Activated T-cell treated with anti-CD3 and anti-CD28 coated beads, Interleukin-2, amount 50 U/mL, for 48 hours (primary cell): Measurements from ENCODE around the gene ZBTB6.

Experiments used
- DNase-seq, 2 experiments: peaks; one replicate each; pipeline ENCODE4 v3.0.0-alpha.2; 2020

Gene ZBTB6, protein sequence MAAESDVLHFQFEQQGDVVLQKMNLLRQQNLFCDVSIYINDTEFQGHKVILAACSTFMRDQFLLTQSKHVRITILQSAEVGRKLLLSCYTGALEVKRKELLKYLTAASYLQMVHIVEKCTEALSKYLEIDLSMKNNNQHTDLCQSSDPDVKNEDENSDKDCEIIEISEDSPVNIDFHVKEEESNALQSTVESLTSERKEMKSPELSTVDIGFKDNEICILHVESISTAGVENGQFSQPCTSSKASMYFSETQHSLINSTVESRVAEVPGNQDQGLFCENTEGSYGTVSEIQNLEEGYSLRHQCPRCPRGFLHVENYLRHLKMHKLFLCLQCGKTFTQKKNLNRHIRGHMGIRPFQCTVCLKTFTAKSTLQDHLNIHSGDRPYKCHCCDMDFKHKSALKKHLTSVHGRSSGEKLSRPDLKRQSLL

DNA sequence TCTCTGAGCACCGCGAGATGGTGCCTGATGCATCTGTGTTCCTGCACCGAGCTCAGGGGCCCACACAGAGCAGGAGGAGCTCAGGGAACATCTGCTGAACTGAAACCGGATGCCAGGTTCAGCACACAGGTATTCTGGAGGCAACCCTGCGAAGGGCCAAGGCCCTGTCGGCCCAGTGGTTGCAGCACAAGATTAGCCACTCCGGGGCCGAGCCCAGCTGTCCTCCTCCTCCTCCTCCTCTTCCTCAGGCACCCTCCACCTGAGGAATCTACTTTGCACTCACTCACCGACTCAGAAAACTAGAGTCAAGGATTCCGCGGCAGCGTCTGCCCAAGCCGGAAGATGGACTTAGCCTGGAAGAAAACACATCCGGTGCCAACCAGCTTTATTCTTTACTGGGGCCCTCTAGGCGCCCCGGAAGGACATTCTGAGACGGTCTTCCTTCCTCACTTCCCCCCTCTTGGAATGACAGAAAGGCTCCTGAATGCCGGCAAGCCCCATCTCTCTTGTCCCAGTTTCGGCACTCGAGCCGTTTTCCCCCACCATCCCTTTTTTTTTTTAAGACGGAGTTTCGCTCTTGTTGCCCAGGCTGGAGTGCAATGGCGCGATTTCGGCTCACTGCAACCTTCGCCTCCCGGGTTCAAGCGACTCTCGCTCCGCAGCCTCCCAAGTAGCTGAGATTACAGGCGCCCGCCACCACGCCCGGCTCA, at the start of gene ZBTB6:
Gene ZBTB6, minus strand, starts transcription at position 360 of the 710 bp plus-strand sequence. CDS start 1,251 bp downstream, outside the sequence.
- DNase-seq, result peak; percentile 79 to 83

DNA sequence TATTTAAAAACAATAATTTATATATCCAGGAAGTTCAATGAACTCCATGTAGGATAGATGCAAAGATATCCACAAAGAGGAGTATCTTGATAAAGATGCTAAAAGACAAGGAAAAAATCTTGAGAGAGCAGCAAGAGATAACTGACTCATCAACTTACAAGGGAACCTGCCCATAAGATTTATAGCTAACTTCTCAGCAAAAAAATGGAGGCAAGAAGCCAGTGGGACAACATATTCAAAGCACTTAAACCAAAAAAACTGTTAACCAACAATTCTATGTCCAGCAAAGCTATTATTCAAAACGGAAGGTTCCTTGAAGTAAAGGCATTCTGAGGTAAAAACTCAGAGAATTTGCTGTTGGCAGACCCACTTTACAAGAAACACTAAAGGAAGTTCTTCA, 48.0 kb upstream of the ZBTB6 start:
- no peak for DNase-seq

DNA sequence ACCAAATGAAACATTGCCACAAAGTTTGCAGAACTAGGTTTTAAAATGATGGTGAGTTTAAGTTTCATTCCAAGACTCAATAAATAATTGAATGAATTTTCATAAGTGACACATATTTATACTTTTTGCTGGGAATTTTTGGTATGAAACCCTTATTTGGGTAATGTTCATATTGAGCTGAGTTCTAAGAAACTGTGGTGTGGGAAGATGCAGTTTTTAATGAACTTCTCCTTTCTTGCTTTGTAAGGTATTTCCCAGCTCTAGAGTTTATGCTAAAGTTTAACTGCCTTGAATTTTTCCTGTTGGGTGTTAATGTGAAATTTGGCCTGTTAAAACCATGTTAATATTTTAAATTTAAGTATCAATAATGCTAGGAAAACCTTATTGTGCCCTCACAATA, 42.8 kb upstream of the ZBTB6 start:
- DNase-seq, result no peak

DNA sequence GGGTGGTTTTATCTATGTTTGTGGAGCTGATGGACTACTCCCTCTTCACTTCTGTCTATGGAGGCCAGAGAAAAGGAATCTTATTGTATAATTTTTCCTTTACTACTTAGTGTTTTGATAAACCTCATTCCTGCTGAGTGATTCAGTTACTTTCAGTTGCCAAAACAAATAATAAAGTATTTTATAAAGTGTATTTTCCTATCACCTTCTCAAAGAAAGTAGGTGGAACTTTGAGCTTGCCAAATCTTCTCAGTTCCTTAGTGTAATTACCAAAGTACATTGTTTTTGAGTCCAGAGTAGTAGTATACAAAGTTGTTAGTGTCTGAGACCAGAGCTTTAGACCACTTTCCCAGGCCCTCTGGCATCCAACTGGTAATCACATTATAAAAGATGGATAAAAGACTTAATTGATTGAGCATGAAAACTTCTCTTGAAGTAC, 41.1 kb upstream of the ZBTB6 start:
- DNase-seq, result no peak

DNA sequence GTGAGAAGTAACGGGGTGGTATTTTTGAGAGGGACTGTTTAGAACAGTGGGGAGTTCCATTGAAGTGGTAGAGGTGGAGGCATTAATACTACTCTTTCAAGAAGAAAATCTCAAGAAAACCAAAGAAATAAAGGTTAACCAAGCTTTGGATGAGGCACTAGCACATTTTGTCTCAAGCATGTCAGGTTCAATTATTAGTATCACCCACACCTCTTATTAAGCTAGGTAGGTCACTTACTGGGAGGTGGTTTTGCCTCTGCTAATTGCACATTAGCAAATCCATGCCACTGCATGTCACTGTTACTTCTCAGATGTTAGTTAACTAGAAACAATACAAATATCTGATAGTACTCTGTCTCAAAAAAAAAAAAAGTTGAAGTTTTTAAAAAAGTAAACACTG, 37.9 kb upstream of the ZBTB6 start:
- no peak for DNase-seq

DNA sequence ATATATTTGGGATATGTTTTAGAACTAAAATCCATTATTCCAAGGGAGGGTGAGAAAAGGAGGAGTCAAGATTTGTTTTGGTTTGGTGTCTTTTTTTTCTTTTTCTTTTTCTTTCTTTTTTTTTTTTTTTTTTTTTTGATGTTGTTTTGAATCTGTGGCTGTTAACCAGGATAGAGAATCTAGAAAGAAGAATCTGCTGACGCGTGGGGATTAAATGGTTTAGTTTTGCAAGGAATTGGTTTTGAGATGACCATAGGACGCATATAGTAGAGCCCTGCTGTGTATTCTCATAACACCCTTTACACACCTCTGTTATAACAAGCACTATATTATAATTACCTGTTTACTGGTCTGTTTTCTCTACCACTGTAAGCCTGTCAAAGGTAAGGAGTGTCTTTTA, 37.1 kb upstream of the ZBTB6 start:
- no peak for DNase-seq

DNA sequence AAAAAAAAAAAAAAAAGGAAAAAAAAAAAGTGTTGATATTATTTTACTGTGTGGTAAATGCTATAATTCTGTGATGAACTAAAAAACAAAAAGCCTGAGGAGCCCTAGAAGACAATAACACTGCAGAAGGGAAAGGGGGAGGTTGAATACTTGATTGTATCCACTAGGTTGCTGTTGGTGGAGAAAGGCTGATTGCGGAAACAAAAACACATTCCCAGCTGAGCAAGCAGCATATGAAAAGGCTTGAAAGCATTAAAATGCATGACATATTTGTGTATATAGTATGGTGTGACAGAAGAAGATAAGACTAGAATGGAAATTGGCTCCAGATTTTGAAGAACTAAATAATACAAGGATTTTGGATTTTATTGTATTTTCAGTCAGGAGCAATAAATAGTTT, 36.6 kb upstream of the ZBTB6 start:
- DNase-seq, result no peak

DNA sequence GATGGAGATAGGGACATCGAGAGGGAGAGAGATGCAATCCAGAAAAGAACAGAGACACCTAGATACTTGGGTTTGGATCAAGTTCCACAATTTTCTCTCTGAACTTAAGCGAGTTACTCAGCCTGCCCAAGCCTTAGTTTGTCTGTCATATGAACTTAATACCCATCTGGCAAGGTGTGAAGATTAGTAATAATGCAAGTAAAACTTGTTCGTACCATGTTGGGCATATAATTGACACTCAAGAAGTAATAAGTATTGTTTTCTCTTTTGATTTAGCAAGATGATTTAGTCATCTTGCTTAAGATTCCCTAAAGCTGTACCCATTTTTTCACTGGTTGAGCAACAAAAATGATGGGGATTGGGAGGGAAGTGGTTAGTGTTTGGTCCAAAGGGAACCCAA, 35.2 kb upstream of the ZBTB6 start:
- no peak for DNase-seq

DNA sequence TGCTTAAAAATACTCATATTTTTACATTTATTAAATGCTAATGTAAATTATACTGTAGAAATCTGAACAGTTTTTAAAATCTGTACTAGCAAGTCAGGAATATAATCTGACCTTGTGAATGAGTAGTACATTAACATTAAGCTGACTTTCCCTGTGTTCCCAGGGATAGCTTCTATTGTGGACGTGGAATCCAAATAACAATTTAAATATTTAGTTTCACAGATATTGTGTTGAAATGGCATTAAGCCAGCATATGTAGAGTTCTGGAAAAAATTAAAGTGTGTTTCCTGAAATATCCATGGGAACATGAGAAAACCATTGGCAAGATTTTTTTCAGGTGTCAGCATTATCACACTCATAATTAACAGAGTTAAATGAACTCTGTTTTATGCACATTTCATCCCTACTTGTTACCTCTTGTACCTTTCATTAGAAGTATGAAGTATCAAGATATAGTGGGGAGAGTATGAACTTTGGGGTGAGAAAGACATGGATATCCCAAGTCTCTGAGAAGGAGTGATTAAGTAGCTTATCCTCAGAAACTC, 33.4 kb upstream of the ZBTB6 start:
- DNase-seq, result no peak

DNA sequence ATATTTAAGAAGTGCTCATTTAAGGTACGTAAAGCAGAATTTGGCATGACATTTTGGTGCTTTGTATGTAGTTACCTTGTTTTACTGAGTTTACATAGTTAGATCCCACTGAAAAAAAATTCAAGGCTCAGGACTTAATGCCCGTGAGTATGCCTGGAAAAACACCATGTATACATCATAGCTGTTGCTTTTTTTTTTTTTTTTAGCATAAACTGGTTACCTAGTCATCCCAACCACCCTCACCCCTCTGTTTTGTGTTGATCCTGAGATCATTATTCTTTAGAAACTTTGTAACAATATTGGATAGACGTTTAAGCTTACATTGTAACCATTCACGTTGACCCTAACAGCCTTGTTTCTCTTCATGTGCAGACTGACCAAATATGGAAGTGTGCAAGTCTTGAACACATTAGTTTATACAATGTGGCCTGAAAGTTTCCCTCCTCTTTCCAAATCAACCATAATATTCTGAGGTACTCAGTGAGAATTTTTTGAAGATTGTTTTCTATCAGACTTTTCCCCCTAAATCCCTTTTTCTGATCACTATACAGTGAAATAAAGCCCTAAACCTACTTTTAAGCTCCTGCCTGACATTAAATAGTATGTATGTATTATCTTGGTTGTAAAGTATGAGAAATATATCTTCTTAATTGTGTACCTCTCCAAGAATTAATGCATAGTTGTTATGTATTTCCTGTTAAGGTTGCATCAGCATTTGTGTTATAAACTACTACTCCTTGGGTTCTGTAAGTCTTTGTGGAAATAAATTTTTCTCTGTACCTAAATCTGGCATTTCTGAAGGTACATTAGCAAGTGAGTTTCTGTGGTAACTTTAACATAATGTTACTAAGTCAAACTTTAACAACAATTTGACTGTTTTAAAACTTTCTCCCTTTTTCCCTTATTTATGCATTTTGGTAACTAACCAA, 32.1 kb upstream of the ZBTB6 start:
- DNase-seq, result no peak

DNA sequence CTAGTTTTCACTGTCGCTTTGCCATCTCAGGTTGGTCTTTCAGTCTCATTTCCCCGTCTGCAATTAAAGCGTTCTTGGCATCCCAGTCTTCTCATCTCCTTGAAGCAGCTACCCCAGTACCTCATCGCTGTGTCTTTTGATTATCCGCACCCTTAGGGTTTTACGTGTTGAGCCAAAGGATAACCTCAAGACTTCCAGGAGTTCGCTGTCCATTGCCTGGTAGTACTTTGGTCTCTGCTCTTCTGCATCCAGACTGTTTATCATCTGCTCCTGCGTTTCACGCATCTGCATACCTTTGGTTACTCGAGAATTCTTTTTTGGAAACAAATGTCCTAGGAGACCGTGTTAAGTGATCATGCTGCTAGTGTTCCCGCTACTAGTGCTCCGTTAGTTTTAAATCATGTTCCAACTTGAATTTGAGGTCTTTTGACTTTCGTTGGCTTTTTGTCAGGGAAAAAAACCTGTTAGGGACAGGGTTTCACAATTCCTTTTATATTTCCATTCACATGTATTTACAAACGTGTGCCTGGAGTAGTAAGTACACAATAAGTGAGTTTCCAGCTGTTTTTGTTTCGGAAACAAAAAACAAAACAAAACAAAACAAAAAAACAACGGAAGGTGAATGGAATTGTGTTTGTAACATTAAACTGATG, 28.6 kb upstream of the ZBTB6 start:
- no peak for DNase-seq

DNA sequence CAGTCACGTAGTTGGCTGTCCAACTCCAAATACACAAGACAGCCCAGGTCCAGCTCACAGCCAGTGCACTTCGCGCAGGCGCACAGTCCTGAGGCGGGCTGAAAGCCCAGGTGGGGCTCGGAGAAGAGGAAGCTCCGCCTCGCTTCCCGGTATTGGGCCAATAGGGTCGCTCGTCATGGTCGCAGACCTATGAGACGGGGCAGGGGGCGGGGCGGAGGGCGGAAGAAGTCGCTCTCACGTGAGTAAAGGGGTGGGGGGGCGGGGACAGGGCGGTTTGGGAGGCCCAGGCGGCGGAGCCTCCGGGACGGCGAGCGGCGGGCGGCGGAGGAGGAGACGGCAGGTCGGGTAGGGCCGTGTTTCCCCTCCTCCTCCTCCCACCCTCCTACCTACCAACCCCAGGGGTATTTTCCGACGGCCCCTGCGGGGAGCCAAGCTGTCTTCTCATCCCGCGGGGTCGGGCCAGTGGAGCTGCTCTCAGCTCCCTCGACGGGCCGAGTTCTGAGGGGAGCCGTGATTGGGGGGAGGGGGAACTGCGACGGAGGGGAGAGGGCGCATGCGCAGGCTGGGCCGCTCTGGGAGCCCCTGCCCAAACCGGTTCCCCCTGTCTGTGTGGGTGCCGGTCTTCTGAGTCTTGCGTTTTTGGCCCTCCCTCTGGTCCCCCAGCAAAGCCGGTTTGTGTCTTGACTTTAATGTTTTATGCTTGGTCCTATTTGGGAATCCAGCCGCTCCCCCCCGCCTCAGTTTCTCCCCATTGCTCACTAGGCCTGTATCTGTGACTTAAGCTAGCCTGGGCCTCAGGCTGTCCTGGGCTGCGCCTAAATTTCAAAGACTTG, 27.8 kb upstream of the ZBTB6 start, which contains the start of gene RABGAP1:
Gene RABGAP1, plus strand, starts transcription at position 272 of the 833 bp plus-strand sequence. CDS start 16,040 bp downstream, outside the sequence.
- DNase-seq, result peak; percentile 98

DNA sequence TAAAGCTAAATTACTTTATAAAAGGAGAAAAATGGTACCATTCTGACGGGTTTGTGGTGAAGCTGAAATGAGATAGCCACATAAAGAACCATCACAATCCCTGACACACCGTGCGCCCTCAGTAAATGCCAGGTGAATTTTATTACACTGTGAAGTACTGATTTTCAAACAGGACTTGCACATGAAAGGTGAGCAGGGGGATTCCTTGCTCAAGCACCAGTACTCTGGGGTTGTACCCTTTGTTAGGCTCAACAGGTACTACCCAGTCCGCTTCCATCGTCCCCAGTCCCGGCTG, 27.3 kb upstream of the ZBTB6 start:
- DNase-seq, result no peak

DNA sequence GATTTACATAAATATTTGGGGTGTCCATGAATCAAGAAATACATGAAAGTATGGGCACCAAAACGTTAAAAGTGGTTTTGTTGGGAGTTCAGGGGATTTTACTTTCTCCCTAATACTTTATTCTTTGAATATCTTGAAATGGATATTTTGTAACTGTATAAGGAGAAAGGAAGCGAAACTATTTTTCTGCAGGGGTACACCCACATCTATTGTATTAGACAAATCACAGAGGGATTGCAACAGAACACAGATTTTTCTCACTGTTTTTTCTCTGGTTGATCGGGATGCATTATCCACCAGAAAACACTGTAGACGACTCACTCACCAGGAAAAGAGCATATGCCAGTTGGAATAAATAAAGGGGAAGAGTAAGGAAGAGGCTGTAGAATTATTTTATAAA, 26.5 kb upstream of the ZBTB6 start:
- DNase-seq, result no peak

DNA sequence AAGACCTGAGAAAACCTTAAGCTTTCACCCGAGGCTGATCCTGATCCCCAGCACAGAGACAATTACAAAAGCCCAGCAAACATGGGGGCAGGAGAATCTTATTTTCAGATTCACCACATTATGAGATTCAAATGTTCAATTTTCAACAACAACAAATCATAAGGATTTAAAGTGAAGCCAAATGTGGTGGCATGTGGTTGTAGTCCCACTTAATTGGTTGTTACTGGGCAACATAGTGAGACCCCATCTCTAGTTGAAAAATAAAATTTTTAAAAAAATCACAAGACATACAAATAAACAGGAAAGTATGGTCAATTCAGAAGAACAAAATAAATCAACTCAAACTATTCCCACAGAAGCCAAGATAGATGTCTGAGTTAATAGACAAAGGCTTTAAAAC, 23.8 kb upstream of the ZBTB6 start:
- DNase-seq, result no peak

DNA sequence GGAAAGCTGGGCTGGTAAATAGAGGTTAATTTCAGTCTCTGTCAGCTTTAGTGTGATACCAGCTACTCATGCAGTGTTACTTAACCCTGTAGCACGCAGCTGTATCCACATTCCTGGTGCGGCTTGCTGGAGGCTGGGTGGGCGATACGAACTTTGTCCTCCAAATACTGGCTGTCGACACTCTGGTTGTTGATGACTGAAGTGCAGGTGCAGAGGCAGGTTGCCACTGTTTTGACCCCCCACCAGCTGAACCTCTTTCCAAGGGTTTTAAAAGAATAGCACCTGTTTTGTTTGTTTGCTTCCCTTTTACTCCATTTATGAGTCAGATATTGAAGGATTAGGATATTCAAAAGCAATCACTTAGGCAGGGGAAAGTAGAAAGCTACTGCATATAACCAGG, 23.3 kb upstream of the ZBTB6 start:
- no peak for DNase-seq

DNA sequence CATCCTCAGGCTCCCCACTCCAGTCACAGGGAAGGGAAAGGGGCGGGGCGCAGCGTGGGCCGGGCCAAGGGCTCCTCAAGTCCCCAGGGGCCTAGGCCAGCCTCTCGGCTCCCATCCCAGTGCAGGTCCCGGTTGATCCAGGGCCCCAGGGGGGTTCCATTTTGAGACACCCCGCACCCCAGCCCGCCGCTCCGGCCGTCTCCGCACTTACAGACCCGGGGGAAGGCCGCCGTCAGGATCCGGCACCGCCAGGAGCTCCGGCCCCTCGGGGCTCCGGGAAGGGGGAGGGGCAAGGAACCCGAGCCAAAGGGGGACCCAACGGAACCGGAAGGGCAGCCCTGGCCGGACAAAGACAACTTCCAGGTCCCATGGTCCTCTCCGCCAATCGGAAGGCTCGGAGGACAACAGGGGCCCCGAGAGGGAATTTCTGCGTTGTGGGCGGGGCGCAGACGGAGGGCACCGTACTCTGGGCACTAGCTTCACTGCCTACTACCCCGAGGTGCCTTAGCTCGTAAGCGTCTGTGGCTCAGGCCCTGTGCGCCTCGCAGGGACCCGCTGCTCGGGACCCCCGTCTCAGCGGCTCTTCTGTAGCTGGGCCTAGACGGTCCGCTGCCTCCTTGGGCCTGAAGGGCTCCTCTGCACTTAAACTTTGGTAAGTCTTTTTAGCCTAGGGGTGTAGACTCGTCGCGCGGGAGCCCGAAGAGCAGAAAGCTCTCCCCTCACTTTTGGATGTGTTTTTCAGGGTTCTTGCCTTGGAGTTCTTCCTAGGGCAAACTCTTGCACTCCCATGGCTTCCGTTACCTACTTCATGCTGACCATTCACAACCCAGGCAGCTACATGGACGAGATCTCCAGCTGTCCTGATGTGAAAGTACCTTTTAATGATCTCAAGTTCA, 18.4 kb upstream of the ZBTB6 start, which contains the start of gene ZBTB26:
Gene ZBTB26, minus strand, starts transcription at position 287 of the 896 bp plus-strand sequence. CDS start 11,578 bp downstream, outside the sequence.
- DNase-seq, result peak; percentile 92 to 94

DNA sequence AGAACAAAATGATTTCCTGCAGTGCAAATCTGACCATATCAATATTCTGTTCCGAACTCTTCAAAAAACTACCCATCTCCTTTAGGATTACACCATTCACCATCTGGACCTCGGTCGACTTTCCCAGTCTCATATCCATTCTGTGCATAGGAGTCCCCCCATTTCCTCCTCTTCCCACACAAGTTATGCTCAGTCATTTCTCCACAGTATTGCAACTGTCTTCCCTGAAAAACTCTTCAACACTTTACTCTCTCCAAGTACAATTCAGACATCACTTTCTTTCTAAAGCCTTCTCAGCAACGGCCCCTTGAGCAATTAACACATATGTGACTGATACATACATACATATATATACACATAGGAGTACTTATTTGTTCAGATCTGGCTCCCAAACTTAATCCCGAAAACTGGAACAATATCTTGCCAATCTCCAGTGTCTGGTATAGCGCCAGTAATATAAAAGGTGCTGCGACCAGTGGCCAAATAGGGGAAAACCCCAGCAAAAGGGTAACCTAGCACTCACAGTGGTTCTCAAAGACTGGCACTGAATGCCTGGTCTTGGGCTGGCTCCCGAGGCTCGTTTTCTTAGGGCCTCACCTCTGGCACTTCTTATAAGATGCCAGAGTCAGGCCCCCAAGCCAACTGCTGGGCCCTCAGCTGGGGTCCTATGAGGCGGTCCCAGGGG, 17.6 kb upstream of the ZBTB6 start:
- DNase-seq, result no peak

DNA sequence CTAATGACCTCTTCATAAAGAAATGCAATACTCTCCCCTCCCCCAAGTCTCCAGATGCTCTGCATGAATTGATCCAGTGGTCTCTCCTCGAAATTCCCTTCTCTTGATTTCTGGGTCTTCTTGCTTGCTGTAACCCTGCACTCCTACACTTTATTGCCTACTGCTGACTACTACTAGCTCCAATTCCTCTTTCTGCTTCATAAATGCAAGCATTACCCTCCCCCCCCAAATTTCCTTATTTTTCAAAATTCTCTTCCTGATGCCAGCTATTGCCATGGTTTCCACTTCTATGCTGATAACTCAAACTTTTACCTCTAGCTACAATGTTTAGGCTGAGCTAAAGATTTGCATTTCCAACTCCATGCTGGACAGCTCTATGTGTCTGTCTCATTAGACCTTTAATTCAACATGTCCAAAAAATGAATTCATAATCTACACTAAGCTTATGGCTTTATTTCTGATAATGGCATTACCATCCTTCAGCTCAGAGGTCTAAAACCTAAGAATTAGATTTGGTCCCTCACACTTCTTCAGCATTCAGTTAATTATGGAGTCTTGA, 16.8 kb upstream of the ZBTB6 start:
- DNase-seq, result no peak
